Measurements from ENCODE around the gene MTFR1L. TPM values are rescaled to one million over a fixed set of nuclear protein-coding genes. Genes with fewer than 3 reads are reported as not detected.

The MTFR1L gene
- polyA plus RNA-seq, 1 of the 3 experiments (the other 2 are of a cell fraction) = 53.6 TPM

- Histone ChIP-seq H3K4me1 (ENCODE audit: control insufficient read depth in 1 of 2, insufficient read depth in 2 of 2, low read depth in 1 of 2, low read length in 1 of 2) (peaks cover 0 to 27% of the 10 kb centered on the region in 2 experiments; a peak in 1 of 4 replicates), H3K9me3 (no peaks in the 10 kb centered on the region), H3K4me2 (no peak overlapping the region), H3K79me2 (ENCODE audit: insufficient read depth) (no peaks in the 10 kb centered on the region), H3K4me3 (ENCODE audit: low read depth in 2 of 2, low read length in 1 of 2) (no peak overlapping the region), H3K9me2 (no peaks in the 10 kb centered on the region), H3K27ac (ENCODE audit: low read depth in 2 of 2, low read length in 1 of 2) (no peak overlapping the region), H4K20me1 (ENCODE audit: insufficient read depth) (no peaks in the 10 kb centered on the region), H3F3A (replicated peaks; ENCODE audit: insufficient read depth) (peaks cover 3% of the 10 kb centered on the region), H3K36me3 (replicated peaks in 1 of 2; ENCODE audit: control insufficient read depth in 1 of 2, insufficient read depth in 2 of 2, low read length in 1 of 2) (peaks cover 3 to 44% of the 10 kb centered on the region in 2 experiments), H3K9ac (no peak overlapping the region), H2AFZ (ENCODE audit: low read depth) (no peak overlapping the region), H3K27me3 (ENCODE audit: insufficient read depth) (no peaks in the 10 kb centered on the region)
- 96% methylated on average over 32 of the region's 34 CpGs for WGBS (ENCODE audit: low lambda C conversion rate)
- CTCF ChIA-PET = interaction anchor here (0.9 to 4.7 kb wide), 11 partner anchors 8 to 288 kb away, joined by 3 to 76 read pairs (median 12); partner anchors contain the start of genes LDLRAP1, MTFR1L and SELENON
- POLR2A ChIA-PET = interaction anchor here (0.9 to 1.4 kb wide), 2 partner anchors 11 to 13 kb away, joined by 3 to 4 read pairs; partner anchors contain the start of gene MTFR1L
- DNase-seq = no peak
- no peak for TF ChIP-seq USF1 (IDR thresholded peaks at IDR 0.05; ENCODE audit: borderline replicate concordance, low read depth)
- TF ChIP-seq NFIC (IDR thresholded peaks at IDR 0.05; ENCODE audit: borderline replicate concordance) = no peak
- TF ChIP-seq EZH2phosphoT487 (IDR thresholded peaks at IDR 0.05; ENCODE audit: borderline replicate concordance, low read depth) = no peak
- no peak for TF ChIP-seq SIN3A (IDR thresholded peaks at IDR 0.05; ENCODE audit: borderline replicate concordance, low read depth, low read length)
- no peak for TF ChIP-seq USF2 (IDR thresholded peaks at IDR 0.05; ENCODE audit: borderline replicate concordance, low read depth, low read length)
- no peak for TF ChIP-seq CTCF (IDR thresholded peaks at IDR 0.05)
- no peak for TF ChIP-seq GATA2 (CRISPR knock-in tag; IDR thresholded peaks at IDR 0.05)
- TF ChIP-seq CHD2 (IDR thresholded peaks at IDR 0.05; ENCODE audit: low read length, partially characterized antibody) = no peak
- TF ChIP-seq TEAD4 (IDR thresholded peaks at IDR 0.05; ENCODE audit: borderline replicate concordance, insufficient read depth) = no peak
- no peak for TF ChIP-seq YY1 (IDR thresholded peaks at IDR 0.05; ENCODE audit: low read depth)
- TF ChIP-seq REST (IDR thresholded peaks at IDR 0.05; ENCODE audit: low read depth, low read length) = no peak
- TF ChIP-seq MAX (IDR thresholded peaks at IDR 0.05; ENCODE audit: low read depth) = no peak
- no peak for TF ChIP-seq EP300 (IDR thresholded peaks at IDR 0.05; ENCODE audit: borderline replicate concordance in 1 of 2, low read depth in 1 of 2, low read length in 1 of 2)
- TF ChIP-seq GABPA (IDR thresholded peaks at IDR 0.05; ENCODE audit: low read depth) = no peak
- TF ChIP-seq IRF3 (IDR thresholded peaks at IDR 0.05; ENCODE audit: low read depth, low read length) = no peak
- TF ChIP-seq SMC3 (IDR thresholded peaks at IDR 0.05; ENCODE audit: low read depth, low read length) = no peak
- no peak for TF ChIP-seq JUND (IDR thresholded peaks at IDR 0.05)
- TF ChIP-seq FOSL2 (IDR thresholded peaks at IDR 0.05; ENCODE audit: borderline replicate concordance, low read depth) = no peak
- no peak for TF ChIP-seq TCF12 (IDR thresholded peaks at IDR 0.05)
These were observed 11.1 kb upstream of the MTFR1L start for GRCh38 chr1:25808481-25809244.
